NB4 (cell line): ENCODE results near the gene PRKCE.
A peak's percentile ranks its signal among the peaks of the same experiment; 100 is the strongest.

ENCODE experiments used
- DNase-seq: peaks from one replicate; pipeline ENCODE4 v3.0.0; 2010; ENCODE audit warnings: low read depth
- H3K4me3 ChIP-seq: one replicate; pipeline ENCODE4 v1.5.1; 2011; ENCODE audit warnings: mild to moderate bottlenecking, low read depth, low read length, moderate library complexity
- CTCF ChIP-seq: IDR thresholded peaks from one replicate; pipeline ENCODE4 v1.5.1; 2012; ENCODE audit warnings: low read depth, low read length
- MYC ChIP-seq: IDR thresholded peaks from 2 replicates; pipeline ENCODE4 v1.6.1; 2011; ENCODE audit warnings: low read depth, low read length
- POLR2A ChIP-seq: IDR thresholded peaks from 2 replicates; pipeline ENCODE4 v1.6.1; 2011; ENCODE audit warnings: mild to moderate bottlenecking; ENCODE audit not compliant: insufficient read length; ENCODE audit errors: extremely low read depth
- TF ChIP-seq, protein P1 (sequence below): IDR thresholded peaks from 2 replicates; pipeline ENCODE4 v1.6.1; 2011; ENCODE audit warnings: low read depth, low read length

Gene PRKCE

DNA sequence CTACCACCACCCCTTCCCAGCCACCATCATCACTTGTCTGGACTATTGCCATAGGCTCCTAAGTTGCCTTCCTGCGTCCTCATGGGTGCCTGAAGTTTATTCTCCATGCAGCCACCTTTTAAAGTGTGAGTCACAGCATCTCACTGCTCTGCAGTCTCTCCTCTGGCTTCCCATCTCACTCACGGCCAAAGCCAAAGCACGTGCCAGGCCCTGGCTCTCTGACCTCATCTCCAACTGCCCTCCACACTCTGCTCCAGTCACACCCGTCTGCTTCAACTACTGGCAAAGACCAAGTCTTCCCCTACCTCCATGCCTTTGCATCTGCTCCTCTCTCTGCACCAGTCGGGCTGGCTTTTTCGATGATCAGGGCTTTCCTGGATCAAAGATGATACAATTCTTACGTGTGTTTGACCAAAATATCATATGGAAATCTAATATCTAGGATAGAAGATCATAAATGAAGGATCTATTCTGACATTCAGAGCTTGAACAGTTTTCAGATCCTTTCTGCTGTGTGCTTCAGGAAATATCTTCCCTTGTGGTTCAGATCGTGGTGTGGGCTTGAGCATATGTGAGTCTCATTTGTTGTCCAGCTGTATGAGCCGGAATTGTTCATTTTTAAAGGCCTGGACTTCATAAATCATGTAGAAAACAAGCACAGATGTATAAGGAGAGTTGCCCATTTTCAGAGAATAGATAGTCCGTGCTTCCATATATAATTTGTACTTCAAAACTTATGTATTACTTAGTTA lies 175.6 kb downstream of the PRKCE start:
- TF ChIP-seq POLR2A (no peak), CTCF (no peak), MYC (no peak)
- TF ChIP-seq, protein P1, sequence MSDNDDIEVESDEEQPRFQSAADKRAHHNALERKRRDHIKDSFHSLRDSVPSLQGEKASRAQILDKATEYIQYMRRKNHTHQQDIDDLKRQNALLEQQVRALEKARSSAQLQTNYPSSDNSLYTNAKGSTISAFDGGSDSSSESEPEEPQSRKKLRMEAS: no peak
- no peak overlapping the region for H3K4me3 ChIP-seq
- DNase-seq: no peak

DNA sequence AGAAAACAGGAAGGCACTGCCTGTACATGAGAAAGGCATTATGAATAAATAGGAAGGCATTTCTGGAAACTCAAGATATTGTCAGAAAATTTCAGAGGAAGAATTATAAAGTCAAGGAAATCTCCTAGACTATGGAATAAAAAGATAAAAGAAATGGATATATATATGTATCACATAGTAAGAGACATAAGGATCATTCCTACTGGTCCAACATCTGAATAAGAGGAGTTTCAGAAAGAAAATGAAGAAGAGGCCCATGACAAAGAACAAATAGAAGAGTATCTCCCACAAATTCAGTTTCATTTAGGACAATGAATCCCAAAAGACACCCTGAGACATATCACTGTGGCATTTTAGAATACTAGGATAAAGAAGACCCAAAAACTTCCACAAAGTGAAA lies 178.8 kb downstream of the PRKCE start:
- no peak for DNase-seq
- no peak overlapping the region for H3K4me3 ChIP-seq
- no peak for TF ChIP-seq MYC
- TF ChIP-seq CTCF: no peak
- TF ChIP-seq POLR2A: no peak
- TF ChIP-seq, protein P1: no peak

DNA sequence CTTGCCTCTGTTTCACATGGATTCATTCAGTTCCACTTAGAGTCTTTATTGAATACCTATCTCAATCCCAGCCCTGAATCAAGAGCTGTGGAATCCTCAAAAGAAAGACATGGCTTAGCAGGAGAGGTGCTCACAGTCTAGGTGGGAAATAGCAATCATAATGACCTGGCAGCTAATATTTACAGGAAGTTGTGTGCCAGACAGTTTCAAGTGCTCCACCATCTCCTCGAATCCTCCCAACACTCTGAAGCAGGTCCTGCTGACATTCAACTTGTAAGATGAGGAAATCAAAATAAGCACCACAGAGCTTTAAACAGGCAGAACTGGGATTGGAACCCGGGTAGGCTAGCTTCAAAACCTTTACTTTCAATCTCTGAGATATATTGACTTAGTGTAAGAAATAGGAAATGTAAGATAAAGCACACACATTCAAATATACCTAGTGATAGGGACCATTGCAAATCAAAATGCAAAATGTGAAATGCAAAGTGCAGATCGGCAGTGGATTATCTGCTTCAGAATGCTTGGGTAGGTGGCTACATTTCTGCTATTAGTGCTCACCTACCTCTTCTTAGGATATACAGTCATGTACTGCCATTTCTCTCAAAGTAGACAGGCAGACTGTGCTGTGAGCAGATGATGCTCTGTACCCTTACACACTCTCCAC lies 182.0 kb downstream of the PRKCE start:
- TF ChIP-seq, protein P1: no peak
- TF ChIP-seq POLR2A: no peak
- no peak for TF ChIP-seq CTCF
- no peak for TF ChIP-seq MYC
- H3K4me3 ChIP-seq: no peak overlapping the region
- peak; percentile 21 for DNase-seq

- no peak overlapping the region for H3K4me3 ChIP-seq
- DNase-seq: peak; percentile 90
- TF ChIP-seq CTCF: no peak
- no peak for TF ChIP-seq MYC
- no peak for TF ChIP-seq POLR2A
- TF ChIP-seq, protein P1: no peak
Measured at GRCh38 chr2:45833968-45834344, 182.5 kb downstream of the PRKCE start.

- H3K4me3 ChIP-seq: no peak overlapping the region
- no peak for DNase-seq
- TF ChIP-seq, protein P1: no peak
- TF ChIP-seq MYC (no peak), POLR2A (no peak), CTCF (no peak)
Measured at GRCh38 chr2:45834372-45834771, 182.9 kb downstream of the PRKCE start.

DNA sequence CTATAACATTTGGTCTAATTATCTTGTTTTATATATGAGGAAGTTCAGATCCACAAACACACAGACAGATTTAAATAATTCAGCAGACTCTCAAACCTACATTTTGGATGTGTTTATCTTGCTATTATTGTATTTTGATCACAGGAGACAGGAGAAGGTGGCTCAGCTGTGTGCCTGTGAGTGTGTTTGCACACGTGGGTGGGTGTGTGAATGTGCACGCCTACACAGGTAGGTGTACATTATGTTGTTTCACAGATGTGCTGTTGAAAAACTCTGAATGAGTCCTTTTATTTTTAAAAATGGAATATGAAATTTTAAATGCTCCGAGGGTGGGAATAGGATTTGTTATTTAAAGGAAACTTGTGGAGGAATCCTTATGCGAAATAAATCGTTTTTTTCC lies 183.4 kb downstream of the PRKCE start:
- no peak for DNase-seq
- TF ChIP-seq CTCF (no peak), MYC (no peak), POLR2A (no peak)
- TF ChIP-seq, protein P1: no peak
- no peak overlapping the region for H3K4me3 ChIP-seq
